Inflammatory macrophage treated with lipopolysaccharide for 4 hours (primary cell): ENCODE data around the gene CRNKL1.
A peak's percentile ranks its signal among the peaks of the same experiment; 100 is the strongest.

Experiments
- DNase-seq: peaks from one replicate; pipeline ENCODE4 v3.0.0-alpha.2; 2020

The CRNKL1 gene

GRCh38 chr20:20060234-20060998, 8.2 kb upstream of the CRNKL1 start:
- no peak for DNase-seq

- DNase-seq: peak; percentile 22
Measured at GRCh38 chr20:20051767-20052073, 546 bp downstream of the CRNKL1 start.

GRCh38 chr20:20039752-20040387, 12.4 kb downstream of the CRNKL1 start:
- no peak for DNase-seq

GRCh38 chr20:20038586-20038985, 13.7 kb downstream of the CRNKL1 start:
- DNase-seq: no peak

- DNase-seq: no peak
Measured at GRCh38 chr20:20037960-20038359, 14.3 kb downstream of the CRNKL1 start.

GRCh38 chr20:20036756-20037155, 15.5 kb downstream of the CRNKL1 start:
- DNase-seq: no peak

- no peak for DNase-seq
Measured at GRCh38 chr20:20034486-20034885, 17.8 kb downstream of the CRNKL1 start.

GRCh38 chr20:20031790-20032189, 20.5 kb downstream of the CRNKL1 start:
- no peak for DNase-seq

GRCh38 chr20:20027284-20027683, 25.0 kb downstream of the CRNKL1 start:
- DNase-seq: no peak

GRCh38 chr20:20024942-20025341, 27.3 kb downstream of the CRNKL1 start:
- DNase-seq: no peak

GRCh38 chr20:20023395-20023794, 28.9 kb downstream of the CRNKL1 start:
- no peak for DNase-seq

GRCh38 chr20:20022498-20022897, 29.8 kb downstream of the CRNKL1 start:
- peak; percentile 53 for DNase-seq

GRCh38 chr20:20021835-20022234, 30.4 kb downstream of the CRNKL1 start:
- no peak for DNase-seq

GRCh38 chr20:20020908-20021307, 31.4 kb downstream of the CRNKL1 start:
- no peak for DNase-seq

GRCh38 chr20:20019123-20019522, 33.1 kb downstream of the CRNKL1 start:
- no peak for DNase-seq

- DNase-seq: no peak
Measured at GRCh38 chr20:20018366-20018765, 33.9 kb downstream of the CRNKL1 start.

GRCh38 chr20:20017844-20018185, 34.5 kb downstream of the CRNKL1 start:
- DNase-seq: no peak

- peak; percentile 90 for DNase-seq
Measured at GRCh38 chr20:20017001-20017843, 35.0 kb downstream of the CRNKL1 start, which contains the start of gene NAA20. NAA20 (plus strand) TSS chr20:20017362; CDS start chr20:20017397, 35 bp downstream.

- peak; percentile 45 for DNase-seq
Measured at GRCh38 chr20:20014659-20015058, 37.6 kb downstream of the CRNKL1 start.

- DNase-seq: no peak
Measured at GRCh38 chr20:20012541-20012940, 39.7 kb downstream of the CRNKL1 start.

- no peak for DNase-seq
Measured at GRCh38 chr20:20010639-20011500, 41.4 kb downstream of the CRNKL1 start.

GRCh38 chr20:20009784-20010253, 42.4 kb downstream of the CRNKL1 start:
- no peak for DNase-seq

- DNase-seq: no peak
Measured at GRCh38 chr20:20005342-20005741, 46.9 kb downstream of the CRNKL1 start.
